ENCODE measurements around the gene BOD1.

GRCh38 chr5:173614591-173614990 lies 1.9 kb downstream of the BOD1 start:
- TF ChIP-seq TAF1 (IDR thresholded peaks at IDR 0.05; ENCODE audit: low read depth) (no peak), EP300 (IDR thresholded peaks at IDR 0.05; ENCODE audit: borderline replicate concordance) (no peak), FOXM1 (IDR thresholded peaks at IDR 0.05; ENCODE audit: borderline replicate concordance, low read depth) (no peak), MAX (IDR thresholded peaks at IDR 0.05) (no peak), USF1 (IDR thresholded peaks at IDR 0.05) (no peak), CREB1 (IDR thresholded peaks at IDR 0.05; ENCODE audit: low read depth) (no peak), TEAD4 (IDR thresholded peaks at IDR 0.05) (no peak), REST (IDR thresholded peaks at IDR 0.05; ENCODE audit: low read depth) (no peak), TCF12 (IDR thresholded peaks at IDR 0.05; ENCODE audit: low read depth) (no peak), RAD21 (IDR thresholded peaks at IDR 0.05; ENCODE audit: low read depth) (no peak), CEBPB (IDR thresholded peaks at IDR 0.05) (no peak), YY1 (IDR thresholded peaks at IDR 0.05; ENCODE audit: low read depth) (no peak)
